Kidney (tissue), 14 donors: ENCODE data around the gene CD48. TPM values are rescaled to one million over a fixed set of nuclear protein-coding genes. Genes with fewer than 3 reads are reported as not detected.

ENCODE experiments used
- DNase-seq, 5 donors: peaks; one replicate each; pipeline ENCODE4 v3.0.0-alpha.2; 2013 to 2020
- FAIRE-seq: peaks from 2 replicates; lab custom pipeline; 2012; peaks lifted over from hg19 to GRCh38; lab: Jason Lieb, UNC
- H3K27ac ChIP-seq, 2 donors: one replicate each; pipeline ENCODE4 v1.7.0; 2013; ENCODE audit warnings: low read depth in 2 of 2, low read length in 2 of 2, inconsistent platforms in 1 of 2
- H3K27me3 ChIP-seq: one replicate; pipeline ENCODE4 v1.7.1; 2013; ENCODE audit warnings: low read length, inconsistent platforms; ENCODE audit not compliant: control insufficient read depth, insufficient read depth
- H3K36me3 ChIP-seq, 3 donors: one replicate each; pipeline versions ENCODE4 v1.7.0 to v1.7.1; 2013; ENCODE audit warnings: low read length in 3 of 3, control low read depth in 1 of 3, inconsistent platforms in 1 of 3; ENCODE audit not compliant: insufficient read depth in 3 of 3, control insufficient read depth in 2 of 3
- H3K4me1 ChIP-seq, 3 donors: one replicate each; pipeline versions ENCODE4 v1.7.0 to v1.7.1; 2013; ENCODE audit warnings: low read length in 3 of 3, inconsistent platforms in 1 of 3, low read depth in 1 of 3; ENCODE audit not compliant: control insufficient read depth in 2 of 3, insufficient read depth in 2 of 3
- H3K4me3 ChIP-seq, 3 donors: one replicate each; pipeline versions ENCODE4 v1.7.0 to v1.8.1; 2013; ENCODE audit warnings: low read length in 3 of 3, control low read depth in 1 of 3, inconsistent platforms in 1 of 3
- H3K9ac ChIP-seq, 3 donors: one replicate each; pipeline versions ENCODE4 v1.7.0 to v1.7.1; 2013; ENCODE audit warnings: low read length in 3 of 3, control low read depth in 1 of 3, inconsistent platforms in 1 of 3
- H3K9me3 ChIP-seq, 3 donors: one replicate each; pipeline versions ENCODE4 v1.7.0 to v1.7.1; 2013; ENCODE audit warnings: low read length in 3 of 3, control low read depth in 1 of 3, inconsistent platforms in 1 of 3; ENCODE audit not compliant: control insufficient read depth in 2 of 3, insufficient read depth in 1 of 3
- CTCF ChIP-seq: IDR thresholded peaks from 3 replicates; pipeline ENCODE4 v1.5.1; 2012; ENCODE audit warnings: mild to moderate bottlenecking, moderate library complexity, borderline replicate concordance; ENCODE audit not compliant: insufficient read depth; ENCODE audit errors: extremely low read depth
- intact Hi-C: fragments of 100-400 bp; cut with DNase I; formaldehyde crosslinking; loops from one replicate; pipeline ENCODE4 v1.11.1; 2022
- polyA plus RNA-seq: library from polyadenylated mRNA; stranded (reverse); fragments of 350-450 nt; fragmentation: Illumina TruSeq; extraction: RNeasy Lipid Tissue Mini Kit (QIAGEN cat#74804); gene quantifications from one replicate; pipeline ENCODE4 v1.2.3, GENCODE V29; 2014; ENCODE audit warnings: low read depth, low replicate concordance; ENCODE audit not compliant: insufficient read depth
- total RNA-seq: library from RNA; stranded (reverse); fragmentation: NEBNext Ultra II Directional; extraction: Animal tissue kit (Norgen Biotek cat#: 25700); gene quantifications from one replicate; pipeline ENCODE4 v1.2.1, GENCODE V29; 2021
- donor health status: control.
- donor health status: control.
- donor health status: control.
- donor health status: control.
- donor health status: control.
- donor health status: DM: yes; HTN: yes; CAD: no.
- donor health status: Normal renal cell carcinoma (clear cell type).

CD48 gene
- total and polyA plus RNA-seq, 2 donors from 2014 or later, result 3.2 to 20.5 TPM

GRCh38 chr1:160640359-160641123, 71.1 kb downstream of the CD48 start:
- Histone ChIP-seq H3K27me3 (no peaks in the 10 kb centered on the region), H3K36me3 (no peaks in the 10 kb centered on the region), H3K9me3 (no peaks in the 10 kb centered on the region), H3K4me1 (no peaks in the 10 kb centered on the region), H3K4me3 (no peak overlapping the region), H3K9ac (no peak overlapping the region), H3K27ac (no peak overlapping the region)
- no peak for FAIRE-seq
- no peak for DNase-seq
- intact Hi-C loops, result no loop called here
- TF ChIP-seq CTCF, result no peak

- Histone ChIP-seq H3K27me3 (no peaks in the 10 kb centered on the region), H3K4me1 (no peaks in the 10 kb centered on the region), H3K27ac (no peak overlapping the region), H3K9ac (no peak overlapping the region), H3K36me3 (no peaks in the 10 kb centered on the region), H3K9me3 (no peaks in the 10 kb centered on the region), H3K4me3 (no peak overlapping the region)
- DNase-seq (peak in 1 of 5 donors; percentile 6), FAIRE-seq (no peak)
- TF ChIP-seq CTCF, result no peak
- intact Hi-C loops, result no loop called here
These were observed 72.0 kb downstream of the CD48 start for GRCh38 chr1:160639652-160640051.

- no peak overlapping the region for H3K9ac ChIP-seq
These were observed 72.7 kb downstream of the CD48 start for GRCh38 chr1:160638926-160639325.

More at GRCh38 chr1:160638926-160639325, 72.7 kb downstream of the CD48 start:
- FAIRE-seq, result no peak
- Histone ChIP-seq H3K36me3 (no peaks in the 10 kb centered on the region), H3K27ac (no peak overlapping the region), H3K4me3 (no peak overlapping the region), H3K27me3 (no peaks in the 10 kb centered on the region), H3K4me1 (no peaks in the 10 kb centered on the region), H3K9me3 (no peaks in the 10 kb centered on the region)
- no peak for DNase-seq
- no peak for TF ChIP-seq CTCF
- intact Hi-C loops, result no loop called here
